Testis (tissue), 3 donors: ENCODE data around the gene TMEM141. TPM values are rescaled to one million over a fixed set of nuclear protein-coding genes. Genes with fewer than 3 reads are reported as not detected.
"Not testable (repeated sequence)": the region's sequence is repeated elsewhere in the genome, so short reads cannot be mapped to it uniquely, and the experiment has no call there.

Experiments used
- DNase-seq: peaks from one replicate; pipeline ENCODE4 v3.0.0-alpha.2; 2019
- H3K27ac ChIP-seq, 2 donors: fragments of 200-600 bp; sonication (generic); one replicate each; pipeline ENCODE4 v1.5.1; 2019
- H3K27me3 ChIP-seq: fragments of 200-600 bp; sonication (generic); one replicate; pipeline ENCODE4 v1.5.1; 2019
- H3K36me3 ChIP-seq: fragments of 200-600 bp; sonication (generic); one replicate; pipeline ENCODE4 v1.5.1; 2017; ENCODE audit warnings: low read depth; ENCODE audit errors: missing control alignments
- H3K4me1 ChIP-seq: fragments of 200-600 bp; sonication (generic); one replicate; pipeline ENCODE4 v1.5.1; 2019
- H3K4me3 ChIP-seq, 2 donors: fragments of 200-600 bp; sonication (generic); one replicate each; pipeline ENCODE4 v1.5.1; 2017 to 2019
- H3K9me3 ChIP-seq: fragments of 200-600 bp; sonication (generic); one replicate; pipeline ENCODE4 v1.5.1; 2017
- CTCF ChIP-seq, 3 experiments: fragments of 450-650 bp in 2 of 3; fragments of 200-600 bp in 1 of 3; sonication (generic) in 1 of 3; IDR thresholded peaks; one replicate each; pipeline ENCODE4 v1.5.1; 2016 to 2019; ENCODE audit warnings: antibody characterized with exemption in 3 of 3, mild to moderate bottlenecking in 2 of 3, moderate library complexity in 1 of 3
- POLR2A ChIP-seq: fragments of 450-650 bp; IDR thresholded peaks from one replicate; pipeline ENCODE4 v1.6.1; 2017; ENCODE audit warnings: antibody characterized with exemption, mild to moderate bottlenecking, moderate library complexity
- WGBS, 2 donors: methylation state at CpG; one replicate each; pipeline ENCODE4 v1.1.5; 2018; 5-methylcytosine and 5-hydroxymethylcytosine counted together
- intact Hi-C: fragments of 100-400 bp; cut with DNase I; formaldehyde crosslinking; loops from one replicate; pipeline ENCODE4 v1.15.1; 2023; ENCODE audit warnings: low total_unique reads
- polyA plus RNA-seq: library from polyadenylated mRNA; stranded (reverse); fragments of 350-450 nt; fragmentation: Illumina TruSeq; extraction: RNeasy Lipid Tissue Mini Kit (QIAGEN cat#74804); gene quantifications from one replicate; pipeline ENCODE4 v1.2.3, GENCODE V29; 2014; ENCODE audit warnings: low read depth, low replicate concordance; ENCODE audit not compliant: insufficient read depth
- total RNA-seq, 2 donors: library from RNA; depleted of rRNA; stranded (reverse); fragments of >200 nt; gene quantifications; one replicate each; pipeline ENCODE4 v1.2.3, GENCODE V29; 2016

TMEM141 gene
- total and polyA plus RNA-seq, 3 donors from 2014 or later: 80.4 to 127 (median 108) TPM

GRCh38 chr9:136802321-136802720 is 11.2 kb downstream of the TMEM141 start:
- no peak overlapping the region for H3K27ac ChIP-seq
- H3K4me3 ChIP-seq: no peak overlapping the region
- no peaks in the 10 kb centered on the region for H3K36me3 ChIP-seq
- H3K27me3 ChIP-seq: no peaks in the 10 kb centered on the region
- peaks cover 31% of the 10 kb centered on the region for H3K4me1 ChIP-seq
- intact Hi-C loops: no loop called here
- no peaks in the 10 kb centered on the region for H3K9me3 ChIP-seq
- TF ChIP-seq POLR2A: no peak
- TF ChIP-seq CTCF (IDR thresholded peaks at IDR 0.05): no peak
- 86% methylated on average over 6 of the region's 6 CpGs for WGBS, 2 donors
- no peak for DNase-seq

- intact Hi-C loops, H3K27me3 ChIP-seq, H3K9me3 ChIP-seq, H3K27ac ChIP-seq, H3K36me3 ChIP-seq, H3K4me3 ChIP-seq, DNase-seq: not testable (repeated sequence)
- 93% methylated on average over 2 to 6 of the region's 9 CpGs for WGBS, 2 donors
- peaks cover 24% of the 10 kb centered on the region for H3K4me1 ChIP-seq
These were observed 11.9 kb downstream of the TMEM141 start for GRCh38 chr9:136803009-136803550.

GRCh38 chr9:136803551-136804508 is 12.7 kb downstream of the TMEM141 start:
- no peak for TF ChIP-seq POLR2A
- no peak for TF ChIP-seq CTCF (IDR thresholded peaks at IDR 0.05)
- peaks cover 17% of the 10 kb centered on the region for H3K4me1 ChIP-seq
- 96 to 98% methylated on average over 22 of the region's 22 CpGs for WGBS, 2 donors
- no peaks in the 10 kb centered on the region for H3K9me3 ChIP-seq
- no peak overlapping the region for H3K4me3 ChIP-seq
- no peaks in the 10 kb centered on the region for H3K27me3 ChIP-seq
- DNase-seq: no peak
- H3K27ac ChIP-seq: no peak overlapping the region
- no peaks in the 10 kb centered on the region for H3K36me3 ChIP-seq
- intact Hi-C loops: no loop called here

GRCh38 chr9:136804509-136805206 is 13.5 kb downstream of the TMEM141 start:
- Histone ChIP-seq H3K9me3 (no peaks in the 10 kb centered on the region), H3K4me1 (peaks cover 13% of the 10 kb centered on the region), H3K27me3 (no peaks in the 10 kb centered on the region), H3K4me3 (no peak overlapping the region), H3K36me3 (no peaks in the 10 kb centered on the region), H3K27ac (no peak overlapping the region)
- intact Hi-C loops: loop anchor here (5.0 kb wide), 1 partner anchor 138 kb away; the partner anchor contains the start of gene FBXW5
- WGBS, 2 donors: 87 to 88% methylated on average over 13 to 20 of the region's 20 CpGs
- no peak for DNase-seq
- TF ChIP-seq POLR2A: no peak
- no peak for TF ChIP-seq CTCF (IDR thresholded peaks at IDR 0.05)

GRCh38 chr9:136805207-136805740 is 14.1 kb downstream of the TMEM141 start:
- TF ChIP-seq CTCF (IDR thresholded peaks at IDR 0.05) (no peak), POLR2A (no peak)
- Histone ChIP-seq H3K4me3 (no peak overlapping the region), H3K27ac (no peak overlapping the region), H3K9me3 (no peaks in the 10 kb centered on the region), H3K4me1 (peaks cover 12% of the 10 kb centered on the region), H3K27me3 (no peaks in the 10 kb centered on the region), H3K36me3 (no peaks in the 10 kb centered on the region)
- 84 to 85% methylated on average over 10 to 12 of the region's 12 CpGs for WGBS, 2 donors
- DNase-seq: no peak
- intact Hi-C loops: loop anchor here (5.0 kb wide), 1 partner anchor 137 kb away; the partner anchor contains the start of gene FBXW5
